SKM-1 treated with dmso at 0.1 percent for 144 hours (cell line): ENCODE data around the gene ZFC3H1.
"Not testable (repeated sequence)": the region's sequence is repeated elsewhere in the genome, so short reads cannot be mapped to it uniquely, and the experiment has no call there.

Experiments
- DNase-seq: peaks from one replicate; lab custom pipeline; 2025; ENCODE audit not compliant: unreplicated experiment; lab: John Stamatoyannopoulos, UW

The ZFC3H1 gene

DNA sequence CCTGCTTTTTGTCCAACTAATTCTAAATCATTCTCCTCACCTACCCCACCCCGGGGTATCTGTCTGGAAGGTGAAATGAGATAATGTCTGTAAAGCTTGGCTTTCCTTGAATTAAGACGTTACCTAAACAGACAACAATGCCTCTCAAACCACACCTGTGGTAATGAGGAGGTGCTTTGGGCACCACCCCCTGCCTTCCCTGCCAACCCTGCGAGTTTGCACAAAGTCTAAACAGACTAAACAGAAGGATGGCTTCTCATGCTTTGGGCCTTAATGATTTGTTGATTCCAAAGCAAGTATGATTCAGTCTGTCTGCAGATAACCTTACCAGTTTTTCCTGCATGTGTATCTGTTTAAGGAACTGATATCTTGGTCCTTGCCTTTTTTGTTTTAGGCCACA is 82.4 kb downstream of the ZFC3H1 start:
- DNase-seq = no peak

GRCh38 chr12:71578694-71579258 is 84.9 kb downstream of the ZFC3H1 start:
- DNase-seq = no peak

- no peak for DNase-seq
Measured at GRCh38 chr12:71576496-71576895, 87.2 kb downstream of the ZFC3H1 start.

DNA sequence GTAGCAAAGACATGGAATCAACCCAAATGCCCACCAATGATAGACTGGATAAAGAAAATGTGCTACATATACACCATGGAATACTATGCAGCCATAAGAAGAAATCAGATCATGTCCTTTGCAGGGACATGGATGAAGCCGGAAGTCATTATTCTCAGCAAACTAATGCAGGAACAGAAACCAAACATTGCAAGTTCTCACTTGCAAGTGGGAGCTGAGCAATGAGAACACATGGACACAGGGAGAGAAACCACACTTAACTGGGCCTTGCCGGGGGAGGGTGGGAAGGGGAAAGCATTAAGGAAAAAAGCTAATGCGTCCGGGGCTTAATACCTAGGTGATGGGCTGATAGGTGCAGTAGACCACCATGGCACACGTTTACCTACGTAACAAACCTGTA is 93.8 kb downstream of the ZFC3H1 start:
- DNase-seq = not testable (repeated sequence)

- no peak for DNase-seq
Measured at GRCh38 chr12:71567537-71567936, 96.1 kb downstream of the ZFC3H1 start.

DNA sequence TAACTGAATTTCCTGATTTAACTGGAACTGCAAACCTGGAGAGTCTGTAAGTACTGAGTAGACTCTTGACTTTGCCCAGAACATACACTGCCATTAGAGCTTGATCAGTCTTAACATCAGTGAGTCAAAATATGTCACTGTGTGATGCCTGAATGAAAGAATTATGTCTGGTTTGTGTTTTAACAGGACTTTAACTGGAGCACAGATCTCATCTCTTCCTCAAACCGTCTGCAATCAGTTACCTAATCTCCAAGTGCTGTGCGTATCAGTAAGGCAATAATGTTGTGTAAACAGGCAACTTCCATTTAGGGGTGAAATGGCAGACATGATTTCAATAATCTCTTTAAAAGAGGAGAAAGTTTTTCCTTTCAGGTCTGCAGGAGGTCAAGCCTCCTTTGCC is 97.0 kb downstream of the ZFC3H1 start:
- DNase-seq = no peak

- DNase-seq = no peak
Measured at GRCh38 chr12:71565535-71565934, 98.1 kb downstream of the ZFC3H1 start.

GRCh38 chr12:71562676-71563595 is 100.7 kb downstream of the ZFC3H1 start:
- no peak for DNase-seq
